ENCODE data around the gene ZBTB40.
A peak's percentile ranks its signal among the peaks of the same experiment; 100 is the strongest.

The ZBTB40 gene

GRCh38 chr1:22447621-22448111 lies 4.0 kb upstream of the ZBTB40 start:
- TF ChIP-seq PAX5 (IDR thresholded peaks at IDR 0.05; ENCODE audit: insufficient read depth, low read length, severe bottlenecking): no peak
- no peak for TF ChIP-seq POU2F2 (IDR thresholded peaks at IDR 0.05; ENCODE audit: low read depth, low read length)
- TF ChIP-seq SPI1 (IDR thresholded peaks at IDR 0.05; ENCODE audit: low read depth, low read length): no peak
- no peak for TF ChIP-seq POLR2AphosphoS5 (IDR thresholded peaks at IDR 0.05; ENCODE audit: low read depth, low read length)
- TF ChIP-seq POLR2A (IDR thresholded peaks at IDR 0.05; ENCODE audit: low read depth, low read length): no peak
- no peak for TF ChIP-seq TAF1 (IDR thresholded peaks at IDR 0.05; ENCODE audit: low read depth, low read length)
- FAIRE-seq (no peak), DNase-seq (ENCODE audit: insufficient read length, low spot score) (no peak)

- no peak for TF ChIP-seq PAX5 (IDR thresholded peaks at IDR 0.05; ENCODE audit: insufficient read depth, low read length, severe bottlenecking)
- no peak for TF ChIP-seq TAF1 (IDR thresholded peaks at IDR 0.05; ENCODE audit: low read depth, low read length)
- FAIRE-seq (no peak), DNase-seq (ENCODE audit: insufficient read length, low spot score) (no peak)
Measured at GRCh38 chr1:22449636-22450035, 2.0 kb upstream of the ZBTB40 start.

DNA sequence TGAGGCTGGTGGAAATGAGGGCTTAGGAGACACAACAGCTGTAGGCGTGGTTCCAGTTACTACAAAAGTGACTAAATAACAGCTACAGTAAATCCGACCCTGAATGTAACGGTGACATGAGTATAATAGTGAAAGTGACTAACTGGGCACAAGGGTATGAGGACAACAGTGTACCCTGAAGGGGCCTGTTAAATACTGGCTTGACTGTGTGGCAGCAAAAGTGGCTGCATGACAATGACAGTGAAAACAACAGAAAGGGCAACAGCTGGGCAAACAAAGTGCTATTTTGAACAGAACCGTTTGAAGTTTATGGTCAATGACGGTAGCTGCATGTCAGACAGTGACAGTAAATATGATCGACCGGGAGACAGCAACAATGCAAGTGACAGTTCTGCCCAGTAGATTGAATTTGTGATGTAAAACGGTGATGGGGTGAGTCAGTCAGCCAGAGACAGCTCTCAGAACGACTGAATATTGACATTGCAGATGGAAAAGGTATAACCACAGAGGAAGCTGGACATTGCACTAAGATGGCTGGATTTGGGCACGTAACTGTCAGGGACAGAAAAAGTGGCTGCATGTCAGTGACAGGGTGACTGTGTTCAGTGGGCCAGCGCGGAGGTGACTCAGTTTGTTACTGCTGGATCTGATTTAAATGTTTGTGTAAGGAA lies 1.2 kb upstream of the ZBTB40 start:
- FAIRE-seq (no peak), DNase-seq (ENCODE audit: insufficient read length, low spot score) (no peak)
- TF ChIP-seq TAF1 (IDR thresholded peaks at IDR 0.05; ENCODE audit: low read depth, low read length) (no peak), SPI1 (IDR thresholded peaks at IDR 0.05; ENCODE audit: low read depth, low read length) (no peak), POU2F2 (IDR thresholded peaks at IDR 0.05; ENCODE audit: low read depth, low read length) (no peak), PAX5 (IDR thresholded peaks at IDR 0.05; ENCODE audit: insufficient read depth, low read length, severe bottlenecking) (no peak), POLR2AphosphoS5 (IDR thresholded peaks at IDR 0.05; ENCODE audit: low read depth, low read length) (no peak)

- DNase-seq (ENCODE audit: insufficient read length, low spot score): no peak
- no peak for TF ChIP-seq POLR2A (IDR thresholded peaks at IDR 0.05; ENCODE audit: low read depth, low read length)
- TF ChIP-seq POU2F2 (IDR thresholded peaks at IDR 0.05; ENCODE audit: low read depth, low read length): no peak
- no peak for TF ChIP-seq TAF1 (IDR thresholded peaks at IDR 0.05; ENCODE audit: low read depth, low read length)
- TF ChIP-seq PAX5 (IDR thresholded peaks at IDR 0.05; ENCODE audit: insufficient read depth, low read length, severe bottlenecking): no peak
- TF ChIP-seq POLR2AphosphoS5 (IDR thresholded peaks at IDR 0.05; ENCODE audit: low read depth, low read length): no peak
- TF ChIP-seq SPI1 (IDR thresholded peaks at IDR 0.05; ENCODE audit: low read depth, low read length): no peak
- FAIRE-seq: peak; percentile 5
Measured at GRCh38 chr1:22452481-22452957, 868 bp downstream of the ZBTB40 start.

DNA sequence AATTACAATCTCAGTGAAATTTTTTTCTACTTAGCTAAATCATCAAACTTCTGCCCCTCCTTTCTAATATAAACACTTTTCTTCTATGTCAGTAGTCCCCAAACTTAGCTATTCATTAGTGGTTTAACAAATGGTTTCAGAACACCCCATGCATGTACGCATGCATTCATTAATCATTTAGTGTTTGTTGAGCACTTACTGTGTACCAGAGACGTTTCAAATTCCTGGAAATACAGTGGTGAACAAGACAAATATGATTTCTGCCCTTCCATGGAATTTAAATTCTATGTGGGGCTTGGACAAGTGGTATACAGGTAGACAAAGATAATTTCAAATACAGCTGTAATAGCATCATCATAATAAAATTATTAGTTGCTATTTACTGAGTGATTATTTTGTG lies 1.5 kb downstream of the ZBTB40 start:
- no peak for FAIRE-seq
- TF ChIP-seq POLR2AphosphoS5 (IDR thresholded peaks at IDR 0.05; ENCODE audit: low read depth, low read length): no peak
- no peak for TF ChIP-seq POLR2A (IDR thresholded peaks at IDR 0.05; ENCODE audit: low read depth, low read length)
- TF ChIP-seq POU2F2 (IDR thresholded peaks at IDR 0.05; ENCODE audit: low read depth, low read length): no peak
- TF ChIP-seq TAF1 (IDR thresholded peaks at IDR 0.05; ENCODE audit: low read depth, low read length): no peak
- no peak for TF ChIP-seq SPI1 (IDR thresholded peaks at IDR 0.05; ENCODE audit: low read depth, low read length)
- no peak for DNase-seq (ENCODE audit: insufficient read length, low spot score)

DNA sequence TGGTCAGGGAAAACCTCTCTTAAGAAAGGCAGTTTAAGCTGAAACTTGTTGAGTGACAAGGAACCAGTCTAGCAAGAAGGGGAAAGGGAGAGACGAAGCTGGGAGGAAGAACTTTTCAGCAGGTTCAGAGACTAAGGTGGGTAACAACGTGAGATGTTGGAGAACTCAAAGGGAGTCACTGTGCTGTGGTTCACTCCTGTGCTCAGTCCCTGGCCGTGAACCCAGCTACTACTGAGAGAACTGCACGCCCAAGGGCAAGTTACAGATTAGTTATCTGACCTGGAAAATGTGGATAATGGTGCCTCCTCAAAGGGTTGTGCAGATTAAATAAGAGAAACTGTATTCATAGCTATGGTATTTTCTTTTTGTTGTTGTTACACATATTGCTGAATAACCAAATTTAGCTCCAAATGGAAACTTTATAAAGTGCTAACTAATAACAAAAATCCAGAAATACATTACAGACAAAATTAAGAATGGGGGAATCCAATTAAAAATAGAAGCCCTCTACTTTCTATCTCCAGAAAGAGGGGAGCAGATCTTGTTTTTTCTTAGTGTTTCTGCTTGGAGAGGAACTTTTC lies 2.9 kb downstream of the ZBTB40 start:
- TF ChIP-seq POLR2AphosphoS5 (IDR thresholded peaks at IDR 0.05; ENCODE audit: low read depth, low read length): no peak
- TF ChIP-seq TAF1 (IDR thresholded peaks at IDR 0.05; ENCODE audit: low read depth, low read length): no peak
- TF ChIP-seq PAX5 (IDR thresholded peaks at IDR 0.05; ENCODE audit: insufficient read depth, low read length, severe bottlenecking): no peak
- no peak for TF ChIP-seq SPI1 (IDR thresholded peaks at IDR 0.05; ENCODE audit: low read depth, low read length)
- FAIRE-seq (no peak), DNase-seq (ENCODE audit: insufficient read length, low spot score) (no peak)

DNA sequence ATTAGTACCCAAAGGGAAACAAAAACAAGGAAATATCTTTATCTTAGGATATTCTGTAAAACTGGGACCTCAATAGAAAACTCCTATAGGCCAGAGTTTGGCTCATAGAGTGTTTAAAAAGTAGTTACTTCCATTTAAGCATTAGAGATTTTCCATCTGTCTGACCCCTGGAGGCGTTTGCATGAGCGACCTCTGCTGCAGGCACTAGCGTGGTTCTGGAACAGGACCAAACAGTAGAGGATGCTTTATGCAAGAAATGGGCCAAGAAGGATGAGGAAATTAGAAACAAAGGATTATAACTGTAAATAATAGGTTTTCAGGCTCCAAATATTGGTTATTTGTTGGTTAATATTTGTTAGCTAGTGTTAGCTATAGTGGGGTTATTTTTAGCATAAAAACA lies 5.7 kb downstream of the ZBTB40 start:
- FAIRE-seq: no peak
- TF ChIP-seq POLR2AphosphoS5 (IDR thresholded peaks at IDR 0.05; ENCODE audit: low read depth, low read length): no peak
- no peak for TF ChIP-seq POU2F2 (IDR thresholded peaks at IDR 0.05; ENCODE audit: low read depth, low read length)
- TF ChIP-seq PAX5 (IDR thresholded peaks at IDR 0.05; ENCODE audit: insufficient read depth, low read length, severe bottlenecking): no peak
- TF ChIP-seq POLR2A (IDR thresholded peaks at IDR 0.05; ENCODE audit: low read depth, low read length): no peak
- TF ChIP-seq SPI1 (IDR thresholded peaks at IDR 0.05; ENCODE audit: low read depth, low read length): no peak
- TF ChIP-seq TAF1 (IDR thresholded peaks at IDR 0.05; ENCODE audit: low read depth, low read length): no peak

GRCh38 chr1:22457836-22458235 lies 6.2 kb downstream of the ZBTB40 start:
- DNase-seq (ENCODE audit: insufficient read length, low spot score) (no peak), FAIRE-seq (no peak)
- TF ChIP-seq POLR2AphosphoS5 (IDR thresholded peaks at IDR 0.05; ENCODE audit: low read depth, low read length): no peak
- no peak for TF ChIP-seq POU2F2 (IDR thresholded peaks at IDR 0.05; ENCODE audit: low read depth, low read length)
- no peak for TF ChIP-seq POLR2A (IDR thresholded peaks at IDR 0.05; ENCODE audit: low read depth, low read length)
- no peak for TF ChIP-seq SPI1 (IDR thresholded peaks at IDR 0.05; ENCODE audit: low read depth, low read length)
- no peak for TF ChIP-seq TAF1 (IDR thresholded peaks at IDR 0.05; ENCODE audit: low read depth, low read length)
- TF ChIP-seq PAX5 (IDR thresholded peaks at IDR 0.05; ENCODE audit: insufficient read depth, low read length, severe bottlenecking): no peak

More for the DNA sequence above, 5.7 kb downstream of the ZBTB40 start:
- DNase-seq (ENCODE audit: insufficient read length, low spot score): no peak

GRCh38 chr1:22461100-22461499 lies 9.4 kb downstream of the ZBTB40 start:
- no peak for TF ChIP-seq PAX5 (IDR thresholded peaks at IDR 0.05; ENCODE audit: insufficient read depth, low read length, severe bottlenecking)
- TF ChIP-seq POLR2A (IDR thresholded peaks at IDR 0.05; ENCODE audit: low read depth, low read length): no peak
- TF ChIP-seq SPI1 (IDR thresholded peaks at IDR 0.05; ENCODE audit: low read depth, low read length): no peak
- TF ChIP-seq POLR2AphosphoS5 (IDR thresholded peaks at IDR 0.05; ENCODE audit: low read depth, low read length): no peak
- TF ChIP-seq TAF1 (IDR thresholded peaks at IDR 0.05; ENCODE audit: low read depth, low read length): no peak
- FAIRE-seq (no peak), DNase-seq (ENCODE audit: insufficient read length, low spot score) (no peak)

All from GM12891 (cell line).